SU-DHL-6 (cell line): ENCODE measurements around the gene ELANE.

Source experiments
- CTCF ChIP-seq: fragments of 200-600 bp; sonication (generic); IDR thresholded peaks from one replicate; pipeline ENCODE4 v1.5.1; 2017; ENCODE audit warnings: antibody characterized with exemption, mild to moderate bottlenecking, low read length, moderate library complexity; ENCODE audit not compliant: insufficient read depth, poor library complexity, severe bottlenecking
- EZH2phosphoT487 ChIP-seq: fragments of 200-600 bp; sonication (generic), shearing (Covaris generic); conservative IDR thresholded peaks from 2 replicates; pipeline ENCODE4 v1.6.1; 2018; ENCODE audit warnings: mild to moderate bottlenecking, antibody characterized with exemption, low read length, moderate library complexity, mixed read lengths

DNA sequence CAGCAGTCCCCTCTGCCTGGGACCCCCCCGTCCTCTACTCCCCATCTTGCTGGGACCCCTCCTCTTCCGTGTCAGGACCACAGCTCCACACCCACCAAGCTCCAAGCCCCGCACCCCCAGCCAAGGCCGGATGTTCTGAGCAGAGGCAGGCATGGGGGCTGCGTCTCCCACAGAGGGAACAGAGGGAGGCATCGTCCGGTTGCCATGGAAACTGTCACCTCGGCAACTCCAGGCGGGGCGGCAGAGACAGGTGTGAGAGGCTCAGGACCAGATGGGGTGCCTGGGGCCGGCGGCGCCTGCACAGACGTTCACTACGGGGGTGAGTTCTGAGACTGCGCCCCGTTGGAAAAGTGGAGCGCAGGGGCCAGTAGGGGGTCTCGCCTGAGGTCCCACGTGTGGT is 46.6 kb downstream of the ELANE start:
- TF ChIP-seq CTCF (no peak), EZH2phosphoT487 (no peak)
